Measurements from ENCODE around the gene POLE.

Gene POLE

GRCh38 chr12:132719141-132719953 is 32.2 kb upstream of the POLE start:
- peaks cover 70% of the 10 kb centered on the region for H3K36me3 ChIP-seq (replicated peaks; ENCODE audit: low read depth, low read length)
- no peak for TF ChIP-seq EZH2phosphoT487 (IDR thresholded peaks at IDR 0.05; ENCODE audit: low read depth)
- TF ChIP-seq CTCF (IDR thresholded peaks at IDR 0.05; ENCODE audit: low read depth, low read length) = no peak

GRCh38 chr12:132718644-132719043 is 31.5 kb upstream of the POLE start:
- H3K4me3 ChIP-seq (ENCODE audit: low read length) = no peak overlapping the region
- no peak overlapping the region for H3K27ac ChIP-seq (ENCODE audit: low read length)
- no peaks in the 10 kb centered on the region for H3K9me3 ChIP-seq (ENCODE audit: insufficient read depth, low read length)
- no peak overlapping the region for H3K9ac ChIP-seq (ENCODE audit: low read length)
- H3K27me3 ChIP-seq (ENCODE audit: low read depth, low read length) = no peaks in the 10 kb centered on the region
- H3K36me3 ChIP-seq (replicated peaks; ENCODE audit: low read depth, low read length) = peaks cover 66% of the 10 kb centered on the region
- H3K4me1 ChIP-seq (ENCODE audit: low read length) = no peaks in the 10 kb centered on the region
- TF ChIP-seq CTCF (IDR thresholded peaks at IDR 0.05; ENCODE audit: low read depth, low read length) (no peak), EZH2phosphoT487 (IDR thresholded peaks at IDR 0.05; ENCODE audit: low read depth) (no peak)
- peaks cover 26% of the 10 kb centered on the region for H3K79me2 ChIP-seq (ENCODE audit: low read length)
- H3K4me2 ChIP-seq (ENCODE audit: low read length) = no peak overlapping the region
- H4K20me1 ChIP-seq (ENCODE audit: insufficient read depth, low read length) = peaks cover 7% of the 10 kb centered on the region
- no peak overlapping the region for H2AFZ ChIP-seq (ENCODE audit: low read depth, low read length)

More at GRCh38 chr12:132719141-132719953, 32.2 kb upstream of the POLE start:
- no peaks in the 10 kb centered on the region for H3K4me1 ChIP-seq (ENCODE audit: low read length)
- peaks cover 19% of the 10 kb centered on the region for H3K79me2 ChIP-seq (ENCODE audit: low read length)
- peaks cover 5% of the 10 kb centered on the region for H4K20me1 ChIP-seq (ENCODE audit: insufficient read depth, low read length)
- no peak overlapping the region for H3K4me3 ChIP-seq (ENCODE audit: low read length)
- H3K9me3 ChIP-seq (ENCODE audit: insufficient read depth, low read length) = no peaks in the 10 kb centered on the region
- H3K4me2 ChIP-seq (ENCODE audit: low read length) = no peak overlapping the region
- H2AFZ ChIP-seq (ENCODE audit: low read depth, low read length) = no peak overlapping the region
- H3K9ac ChIP-seq (ENCODE audit: low read length) = no peak overlapping the region
- no peak overlapping the region for H3K27ac ChIP-seq (ENCODE audit: low read length)
- H3K27me3 ChIP-seq (ENCODE audit: low read depth, low read length) = no peaks in the 10 kb centered on the region

GRCh38 chr12:132717531-132718387 is 30.6 kb upstream of the POLE start:
- Histone ChIP-seq H3K4me2 (ENCODE audit: low read length) (no peak overlapping the region), H4K20me1 (ENCODE audit: insufficient read depth, low read length) (peaks cover 7% of the 10 kb centered on the region), H3K9me3 (ENCODE audit: insufficient read depth, low read length) (no peaks in the 10 kb centered on the region)

More at GRCh38 chr12:132717531-132718387, 30.6 kb upstream of the POLE start:
- Histone ChIP-seq H3K27me3 (ENCODE audit: low read depth, low read length) (no peaks in the 10 kb centered on the region), H3K4me1 (ENCODE audit: low read length) (no peaks in the 10 kb centered on the region), H3K36me3 (replicated peaks; ENCODE audit: low read depth, low read length) (peaks cover 62% of the 10 kb centered on the region), H3K9ac (ENCODE audit: low read length) (no peak overlapping the region), H3K4me3 (ENCODE audit: low read length) (no peak overlapping the region), H3K79me2 (ENCODE audit: low read length) (peaks cover 35% of the 10 kb centered on the region), H2AFZ (ENCODE audit: low read depth, low read length) (no peak overlapping the region), H3K27ac (ENCODE audit: low read length) (no peak overlapping the region)
- TF ChIP-seq CTCF (IDR thresholded peaks at IDR 0.05; ENCODE audit: low read depth, low read length) (no peak), EZH2phosphoT487 (IDR thresholded peaks at IDR 0.05; ENCODE audit: low read depth) (no peak)
